PC-3 (cell line): ENCODE data around the gene METAP2.

Experiments
- CTCF ChIP-seq: fragments of 300-600 bp; sonication (generic); conservative IDR thresholded peaks from 2 replicates; pipeline ENCODE4 v1.5.1; 2017; ENCODE audit warnings: antibody characterized with exemption, low read depth, mild to moderate bottlenecking, low read length
- EZH2 ChIP-seq: fragments of 300-600 bp; sonication (generic); IDR thresholded peaks from one replicate; pipeline ENCODE4 v1.6.1; 2017; ENCODE audit warnings: antibody characterized with exemption, mild to moderate bottlenecking, low read length; ENCODE audit not compliant: unreplicated experiment
- EZH2phosphoT487 ChIP-seq: fragments of 300-600 bp; sonication (generic); IDR thresholded peaks from 2 replicates; pipeline ENCODE4 v1.6.1; 2018; ENCODE audit warnings: mild to moderate bottlenecking, antibody characterized with exemption, low read length, borderline replicate concordance

GRCh38 chr12:95494888-95495287 lies 20.9 kb downstream of the METAP2 start:
- TF ChIP-seq CTCF (no peak), EZH2 (no peak), EZH2phosphoT487 (no peak)
